Ecto neural progenitor cell (in vitro differentiated cells): ENCODE measurements around the gene KDSR.

Source experiments
- DNase-seq: peaks from one replicate; pipeline ENCODE4 v3.0.0-alpha.2; 2018; ENCODE audit warnings: low spot score

The KDSR gene

GRCh38 chr18:63306819-63307550 is 60.0 kb downstream of the KDSR start:
- DNase-seq, result no peak

- DNase-seq, result no peak
Observed at GRCh38 chr18:63306249-63306648, 60.8 kb downstream of the KDSR start.

GRCh38 chr18:63303547-63303946 is 63.5 kb downstream of the KDSR start:
- DNase-seq, result no peak

- no peak for DNase-seq
Observed at GRCh38 chr18:63302636-63303405, 64.2 kb downstream of the KDSR start.

- no peak for DNase-seq
Observed at GRCh38 chr18:63302220-63302619, 64.8 kb downstream of the KDSR start.

- DNase-seq, result no peak
Observed at GRCh38 chr18:63301434-63301833, 65.6 kb downstream of the KDSR start.

GRCh38 chr18:63299837-63300745 is 66.9 kb downstream of the KDSR start:
- DNase-seq, result no peak

- no peak for DNase-seq
Observed at GRCh38 chr18:63298400-63299365, 68.3 kb downstream of the KDSR start.

GRCh38 chr18:63297687-63298399 is 69.2 kb downstream of the KDSR start:
- no peak for DNase-seq

- DNase-seq, result no peak
Observed at GRCh38 chr18:63293935-63294334, 73.1 kb downstream of the KDSR start.

GRCh38 chr18:63292831-63293683 is 73.9 kb downstream of the KDSR start:
- no peak for DNase-seq

GRCh38 chr18:63291278-63291677 is 75.7 kb downstream of the KDSR start:
- DNase-seq, result no peak

- no peak for DNase-seq
Observed at GRCh38 chr18:63290821-63291200, 76.2 kb downstream of the KDSR start.

- no peak for DNase-seq
Observed at GRCh38 chr18:63290166-63290820, 76.7 kb downstream of the KDSR start.

GRCh38 chr18:63288311-63288710 is 78.7 kb downstream of the KDSR start:
- DNase-seq, result no peak

- DNase-seq, result no peak
Observed at GRCh38 chr18:63287691-63288220, 79.2 kb downstream of the KDSR start.

GRCh38 chr18:63286926-63287325 is 80.1 kb downstream of the KDSR start:
- no peak for DNase-seq

GRCh38 chr18:63284827-63285733 is 81.9 kb downstream of the KDSR start:
- no peak for DNase-seq
